Limb (tissue), 2 donors: ENCODE measurements around the gene DRAXIN.
A peak's percentile ranks its signal among the peaks of the same experiment; 100 is the strongest.

Source experiments
- DNase-seq, 2 donors: peaks; one replicate each; pipeline ENCODE4 v3.0.0-alpha.2; 2016; ENCODE audit errors: extremely low spot score in 2 of 2

DRAXIN gene

GRCh38 chr1:11735854-11736745 lies 44.6 kb downstream of the DRAXIN start, which contains the start of gene AGTRAP:
AGTRAP (plus strand) TSS chr1:11736136; CDS start chr1:11736209, 73 bp downstream.
- peak; percentile 94 for DNase-seq

GRCh38 chr1:11736746-11737639 lies 45.5 kb downstream of the DRAXIN start:
- peak in 1 of 2 donors; percentile 59 for DNase-seq

GRCh38 chr1:11738096-11738495 lies 46.6 kb downstream of the DRAXIN start:
- DNase-seq = no peak

- DNase-seq = no peak
Measured at GRCh38 chr1:11738783-11739182, 47.3 kb downstream of the DRAXIN start.

- no peak for DNase-seq
Measured at GRCh38 chr1:11740258-11741192, 49.0 kb downstream of the DRAXIN start.

GRCh38 chr1:11741482-11741881 lies 50.0 kb downstream of the DRAXIN start:
- no peak for DNase-seq

GRCh38 chr1:11741919-11742558 lies 50.5 kb downstream of the DRAXIN start:
- no peak for DNase-seq

GRCh38 chr1:11744287-11744686 lies 52.8 kb downstream of the DRAXIN start:
- no peak for DNase-seq

- no peak for DNase-seq
Measured at GRCh38 chr1:11746092-11746491, 54.6 kb downstream of the DRAXIN start.

- DNase-seq = no peak
Measured at GRCh38 chr1:11746795-11747487, 55.4 kb downstream of the DRAXIN start.

GRCh38 chr1:11748294-11749202 lies 57.0 kb downstream of the DRAXIN start:
- DNase-seq = no peak

- no peak for DNase-seq
Measured at GRCh38 chr1:11749203-11749689, 57.7 kb downstream of the DRAXIN start.

- DNase-seq = no peak
Measured at GRCh38 chr1:11749996-11750395, 58.5 kb downstream of the DRAXIN start.

- DNase-seq = no peak
Measured at GRCh38 chr1:11751087-11751486, 59.6 kb downstream of the DRAXIN start.

- no peak for DNase-seq
Measured at GRCh38 chr1:11752359-11753088, 61.0 kb downstream of the DRAXIN start.

GRCh38 chr1:11753555-11754208 lies 62.2 kb downstream of the DRAXIN start:
- DNase-seq = no peak

- no peak for DNase-seq
Measured at GRCh38 chr1:11757047-11757446, 65.5 kb downstream of the DRAXIN start.
